NCI-H524 (cell line): ENCODE measurements around the gene FOXG1.
A peak's percentile ranks its signal among the peaks of the same experiment; 100 is the strongest.

Experiments used
- DNase-seq, 2 experiments: peaks; one replicate each; lab custom pipeline; 2025; lab: John Stamatoyannopoulos, UW

FOXG1 gene

DNA sequence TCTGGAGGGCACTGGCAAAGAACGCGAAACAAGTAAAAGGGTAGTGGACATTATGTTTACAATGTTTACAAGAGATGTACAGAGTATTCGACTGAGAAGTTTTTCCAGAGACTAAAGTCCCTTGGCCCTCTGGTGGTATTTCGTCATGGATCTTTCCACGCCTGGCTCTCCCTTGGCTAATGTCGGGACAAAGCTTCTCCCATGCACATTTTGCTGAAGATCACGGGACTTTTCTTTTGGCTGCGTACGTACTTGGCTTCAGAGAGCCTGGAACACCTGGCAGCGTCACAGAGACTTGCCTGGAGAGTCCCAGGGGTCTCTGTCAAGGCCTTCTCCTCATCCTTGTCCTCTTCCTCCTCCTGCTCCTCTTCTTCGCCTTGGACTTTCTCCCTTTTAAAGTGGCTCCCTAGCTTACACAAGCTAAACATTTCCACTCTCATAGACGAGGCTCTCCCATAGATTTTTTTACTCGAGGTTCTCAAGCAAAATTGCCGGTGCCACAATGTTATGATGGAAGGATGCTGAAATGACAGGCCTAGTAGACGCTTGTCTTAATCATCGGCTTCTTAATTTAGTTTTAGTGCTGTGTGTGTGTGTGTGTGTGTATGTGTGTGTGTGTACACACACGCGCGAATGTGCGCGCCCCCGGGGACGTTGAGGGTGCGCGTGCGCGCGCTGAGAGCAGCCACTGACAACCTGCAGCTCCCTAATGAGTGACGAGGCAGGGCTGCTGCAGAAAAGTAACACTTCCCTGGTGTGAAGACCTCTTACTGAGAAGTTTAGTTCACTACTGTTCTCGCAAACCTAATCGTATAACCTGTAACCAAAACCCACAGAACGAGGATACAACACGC lies 4.9 kb upstream of the FOXG1 start:
- no peak for DNase-seq

DNA sequence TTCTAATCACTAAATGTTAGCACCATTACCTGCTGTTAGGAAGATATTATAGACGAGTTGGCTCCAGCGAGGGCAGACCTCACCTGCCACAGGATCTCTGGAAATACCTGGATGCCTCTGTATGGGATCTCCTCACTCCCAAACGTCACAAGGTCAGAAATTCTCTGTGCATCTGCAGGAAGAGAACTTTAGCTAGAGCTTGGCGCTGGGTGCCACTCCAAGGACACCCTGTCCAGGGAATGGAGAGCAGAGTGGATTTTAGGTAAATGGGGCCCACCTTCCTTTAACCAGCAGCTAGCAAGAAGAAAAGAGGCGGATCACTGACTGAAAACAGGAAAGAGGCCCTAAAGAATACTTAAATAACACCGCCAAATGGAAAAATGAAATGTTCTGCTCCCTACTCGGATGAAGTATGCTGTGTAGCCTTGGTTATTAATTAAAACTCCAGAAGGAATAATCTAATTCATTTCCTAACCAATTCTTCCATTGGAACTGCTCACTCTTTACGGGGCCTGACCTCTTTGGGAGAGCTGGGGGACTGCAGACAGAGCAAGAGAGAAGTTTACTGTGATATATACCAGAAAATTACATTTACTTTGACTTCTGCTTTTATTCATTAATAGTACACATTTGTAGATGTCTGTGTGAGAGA lies 4.2 kb upstream of the FOXG1 start:
- DNase-seq = peak in 1 of 2 experiments; percentile 31

GRCh38 chr14:28762955-28763326 lies 3.6 kb upstream of the FOXG1 start:
- DNase-seq = peak in 1 of 2 experiments; percentile 31

- DNase-seq = no peak
Observed at GRCh38 chr14:28763751-28764256, 2.8 kb upstream of the FOXG1 start.

DNA sequence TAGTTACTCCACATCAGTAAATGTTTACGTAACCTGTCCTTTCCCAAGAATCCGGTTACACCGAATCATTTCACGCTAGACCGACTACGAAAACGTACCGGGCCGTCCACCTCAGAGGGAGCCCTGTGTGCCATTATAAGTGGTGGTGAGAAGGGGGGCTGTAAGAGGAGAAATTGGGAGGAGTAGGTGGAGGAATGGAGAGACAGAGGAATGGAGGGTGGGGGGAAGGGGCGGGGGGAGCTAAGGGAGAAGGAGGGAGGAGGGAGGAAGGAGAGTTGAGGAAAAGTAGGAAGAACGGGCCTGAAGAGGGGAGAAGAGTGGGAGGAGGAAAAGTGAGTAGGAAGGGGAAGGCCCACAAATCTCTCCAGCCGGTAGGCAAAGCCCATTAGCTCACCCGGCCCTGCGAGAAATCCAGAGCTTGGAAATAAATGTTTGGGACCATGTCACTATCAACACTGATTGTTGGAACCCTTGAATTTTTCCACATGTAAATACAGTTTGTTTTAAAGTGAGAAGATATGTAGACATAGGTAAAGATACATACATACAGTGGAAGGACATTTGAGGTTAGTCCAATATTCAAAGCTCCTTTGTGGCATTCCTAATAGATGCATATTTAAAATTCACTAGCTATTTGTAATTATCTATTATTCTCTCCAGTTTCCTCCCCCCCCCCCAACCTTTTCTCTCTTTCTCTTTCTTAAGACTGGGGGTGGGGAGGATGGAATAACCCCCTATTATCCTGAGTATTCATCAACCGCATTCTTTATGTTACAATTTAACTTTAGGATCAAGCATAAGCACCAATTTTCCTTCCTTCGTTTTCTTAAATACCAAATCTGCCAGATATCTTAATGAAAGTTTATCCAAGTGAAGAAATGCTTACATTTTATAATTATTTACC lies 2.1 kb upstream of the FOXG1 start:
- DNase-seq = peak; percentile 82 to 85

GRCh38 chr14:28765169-28765830 lies 1.3 kb upstream of the FOXG1 start:
- peak; percentile 50 to 72 for DNase-seq

DNA sequence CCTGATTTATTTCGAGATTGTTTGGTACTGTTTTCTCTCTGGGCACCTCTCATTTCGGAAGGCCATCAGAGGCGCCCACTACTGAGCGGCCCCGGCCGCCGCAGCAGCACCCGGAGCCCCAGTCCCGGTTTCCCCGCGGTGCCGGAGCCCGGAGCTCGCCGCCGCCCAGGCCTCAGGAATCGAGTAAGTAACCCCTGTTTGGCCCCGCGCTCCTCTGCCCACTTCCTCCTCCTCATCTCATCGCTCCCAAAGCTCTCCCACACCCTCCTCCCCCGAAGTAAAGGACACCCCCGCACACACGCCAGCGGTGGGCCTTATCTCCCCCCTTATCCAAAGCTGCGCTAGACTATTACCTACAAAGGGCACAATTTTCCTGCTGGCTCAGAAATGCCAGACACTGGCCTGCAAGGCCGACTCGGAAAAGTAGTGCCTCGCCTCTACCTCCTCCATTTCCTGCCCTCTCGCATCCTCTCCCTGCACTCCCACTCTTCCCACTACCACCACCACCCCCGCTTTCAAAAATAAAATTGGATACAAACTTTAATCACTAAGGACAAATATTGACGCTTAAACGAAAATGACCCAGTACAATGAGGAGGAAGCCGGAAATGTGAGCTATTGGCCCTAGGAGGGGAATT lies 637 bp upstream of the FOXG1 start:
- DNase-seq = peak; percentile 88 to 91

GRCh38 chr14:28767030-28767852 lies 654 bp downstream of the FOXG1 start:
- no peak for DNase-seq

DNA sequence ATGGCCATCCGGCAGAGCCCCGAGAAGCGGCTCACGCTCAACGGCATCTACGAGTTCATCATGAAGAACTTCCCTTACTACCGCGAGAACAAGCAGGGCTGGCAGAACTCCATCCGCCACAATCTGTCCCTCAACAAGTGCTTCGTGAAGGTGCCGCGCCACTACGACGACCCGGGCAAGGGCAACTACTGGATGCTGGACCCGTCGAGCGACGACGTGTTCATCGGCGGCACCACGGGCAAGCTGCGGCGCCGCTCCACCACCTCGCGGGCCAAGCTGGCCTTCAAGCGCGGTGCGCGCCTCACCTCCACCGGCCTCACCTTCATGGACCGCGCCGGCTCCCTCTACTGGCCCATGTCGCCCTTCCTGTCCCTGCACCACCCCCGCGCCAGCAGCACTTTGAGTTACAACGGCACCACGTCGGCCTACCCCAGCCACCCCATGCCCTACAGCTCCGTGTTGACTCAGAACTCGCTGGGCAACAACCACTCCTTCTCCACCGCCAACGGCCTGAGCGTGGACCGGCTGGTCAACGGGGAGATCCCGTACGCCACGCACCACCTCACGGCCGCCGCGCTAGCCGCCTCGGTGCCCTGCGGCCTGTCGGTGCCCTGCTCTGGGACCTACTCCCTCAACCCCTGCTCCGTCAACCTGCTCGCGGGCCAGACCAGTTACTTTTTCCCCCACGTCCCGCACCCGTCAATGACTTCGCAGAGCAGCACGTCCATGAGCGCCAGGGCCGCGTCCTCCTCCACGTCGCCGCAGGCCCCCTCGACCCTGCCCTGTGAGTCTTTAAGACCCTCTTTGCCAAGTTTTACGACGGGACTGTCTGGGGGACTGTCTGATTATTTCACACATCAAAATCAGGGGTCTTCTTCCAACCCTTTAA lies 1.5 kb downstream of the FOXG1 start:
- peak; percentile 77 to 85 for DNase-seq

DNA sequence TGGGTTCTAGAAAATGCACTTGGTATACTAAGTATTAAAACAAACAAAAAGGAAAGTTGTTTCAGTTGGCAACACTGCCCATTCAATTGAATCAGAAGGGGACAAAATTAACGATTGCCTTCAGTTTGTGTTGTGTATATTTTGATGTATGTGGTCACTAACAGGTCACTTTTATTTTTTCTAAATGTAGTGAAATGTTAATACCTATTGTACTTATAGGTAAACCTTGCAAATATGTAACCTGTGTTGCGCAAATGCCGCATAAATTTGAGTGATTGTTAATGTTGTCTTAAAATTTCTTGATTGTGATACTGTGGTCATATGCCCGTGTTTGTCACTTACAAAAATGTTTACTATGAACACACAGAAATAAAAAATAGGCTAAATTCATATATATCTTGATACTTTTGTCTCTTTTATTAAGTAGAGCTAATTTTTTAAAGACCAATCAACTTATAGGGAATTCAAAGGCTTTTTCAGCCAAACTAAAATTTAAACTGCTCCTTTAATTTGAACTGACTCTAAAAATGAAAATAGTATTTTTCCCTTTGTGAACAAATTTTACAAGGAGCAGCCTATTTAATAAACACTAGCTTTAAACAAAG lies 2.8 kb downstream of the FOXG1 start:
- peak in 1 of 2 experiments; percentile 42 for DNase-seq

- no peak for DNase-seq
Observed at GRCh38 chr14:28770061-28770460, 3.5 kb downstream of the FOXG1 start.

DNA sequence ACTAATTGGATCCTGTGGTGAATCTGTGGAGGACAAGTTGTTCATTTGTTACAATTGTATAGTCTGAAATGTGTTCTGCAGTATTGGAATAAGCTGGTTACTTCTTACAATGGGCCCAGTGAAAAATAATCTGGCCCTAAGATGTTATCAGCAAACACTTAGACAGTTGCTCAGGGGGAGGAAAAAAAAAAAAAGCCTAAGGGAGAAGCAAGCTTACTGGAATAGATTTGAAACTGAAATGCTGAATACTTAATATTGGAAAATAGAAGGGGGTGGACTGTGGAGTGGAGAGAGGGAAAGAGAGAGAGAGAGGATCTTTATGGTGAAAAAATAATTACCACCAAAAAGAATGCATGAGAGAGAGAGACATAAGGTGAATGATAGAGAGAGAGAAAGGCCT lies 4.0 kb downstream of the FOXG1 start:
- DNase-seq = peak; percentile 68 to 86

DNA sequence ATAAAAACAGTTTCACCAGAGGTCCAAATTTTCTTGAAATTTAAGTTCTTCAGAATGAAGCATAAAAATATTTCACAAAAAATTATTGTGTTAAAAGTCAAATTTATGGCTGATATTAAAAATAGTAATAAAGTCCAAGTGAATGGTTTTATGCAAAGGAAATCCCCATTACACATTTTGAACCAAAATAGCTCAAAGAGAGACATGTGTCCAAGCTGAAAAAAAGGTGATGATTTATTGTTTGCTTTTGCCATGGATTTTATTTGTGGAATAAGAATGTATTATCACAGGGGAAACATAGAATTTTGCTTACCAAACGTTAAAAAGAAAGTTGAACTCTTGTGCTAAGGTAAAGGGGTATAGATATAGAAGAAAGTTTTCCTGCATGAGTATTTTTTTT lies 4.6 kb downstream of the FOXG1 start:
- DNase-seq = no peak

DNA sequence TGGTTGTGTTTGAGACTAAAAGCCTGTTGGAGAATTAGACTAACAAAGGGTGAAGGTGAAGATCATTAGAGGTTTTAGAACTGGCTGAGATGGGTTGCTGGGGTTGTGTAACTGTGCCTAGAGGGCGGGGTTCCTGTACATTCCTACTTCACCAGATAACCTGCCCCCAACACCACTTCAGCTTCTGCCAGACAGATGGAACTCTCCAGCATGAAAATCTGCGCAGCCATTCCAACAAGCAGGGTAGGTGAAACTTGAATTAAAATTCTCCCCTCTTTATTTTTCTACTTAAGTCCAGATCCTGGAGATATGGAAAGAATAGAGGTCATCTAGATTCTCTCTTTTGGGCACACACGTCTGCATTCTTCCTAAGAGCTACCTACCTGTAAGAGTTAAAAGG lies 6.0 kb downstream of the FOXG1 start:
- peak; percentile 96 to 99 for DNase-seq

- DNase-seq = peak in 1 of 2 experiments; percentile 46
Observed at GRCh38 chr14:28773176-28773575, 6.6 kb downstream of the FOXG1 start.

- peak; percentile 90 to 92 for DNase-seq
Observed at GRCh38 chr14:28773861-28774691, 7.5 kb downstream of the FOXG1 start.
